NCI-H2196 (cell line): ENCODE results near the gene CITED4.
"Not testable (repeated sequence)": the region's sequence is repeated elsewhere in the genome, so short reads cannot be mapped to it uniquely, and the experiment has no call there.

Experiments used
- DNase-seq: peaks from one replicate; lab custom pipeline; 2025; ENCODE audit not compliant: unreplicated experiment; lab: John Stamatoyannopoulos, UW

Gene CITED4

DNA sequence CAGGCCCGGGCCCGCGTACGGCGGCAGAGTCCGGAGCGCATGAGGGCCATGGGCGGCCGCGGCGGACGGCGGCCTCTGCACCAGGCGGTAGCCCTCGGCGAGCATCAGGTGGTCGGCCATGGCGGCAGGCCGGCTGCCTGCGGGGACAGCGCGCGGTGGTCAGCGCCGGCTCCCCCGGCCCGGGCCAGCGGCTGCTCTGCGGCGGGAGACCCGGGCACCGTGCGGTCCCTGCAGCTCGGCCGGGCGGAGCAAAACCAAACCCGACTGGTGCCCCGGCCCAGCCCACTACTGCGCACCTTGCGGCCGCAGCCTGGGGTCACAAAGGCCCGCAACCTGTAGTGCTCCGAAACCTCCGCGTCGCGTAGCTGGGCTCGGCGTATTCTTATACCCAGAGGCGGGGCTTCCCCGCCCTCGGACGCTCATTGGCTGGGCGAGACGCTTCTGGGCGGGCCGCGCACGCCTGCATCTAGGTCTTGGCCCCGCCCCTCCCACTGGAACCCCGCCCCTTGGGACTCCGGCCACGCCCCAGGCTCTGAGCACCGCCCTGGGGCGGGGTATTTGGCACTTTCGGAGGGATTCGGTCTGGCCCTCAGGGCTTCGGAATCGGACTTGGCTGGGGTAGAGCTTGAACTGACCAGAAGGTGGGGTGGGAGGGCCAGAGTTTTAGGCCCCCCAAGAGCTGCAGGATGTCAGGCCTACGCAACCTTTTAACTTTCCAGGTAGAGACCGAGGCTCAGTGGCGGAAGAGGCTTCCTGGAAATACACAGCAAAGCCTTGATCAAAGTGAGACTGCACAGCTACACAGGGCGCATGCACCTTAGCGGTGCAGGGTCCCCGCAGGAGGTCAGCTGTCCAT lies at the start of gene CITED4:
TSS of gene CITED4 (minus strand) at position 356 of the 856 bp plus-strand sequence. CDS start at position 120, 236 bp downstream.
- DNase-seq: peak; percentile 96

DNA sequence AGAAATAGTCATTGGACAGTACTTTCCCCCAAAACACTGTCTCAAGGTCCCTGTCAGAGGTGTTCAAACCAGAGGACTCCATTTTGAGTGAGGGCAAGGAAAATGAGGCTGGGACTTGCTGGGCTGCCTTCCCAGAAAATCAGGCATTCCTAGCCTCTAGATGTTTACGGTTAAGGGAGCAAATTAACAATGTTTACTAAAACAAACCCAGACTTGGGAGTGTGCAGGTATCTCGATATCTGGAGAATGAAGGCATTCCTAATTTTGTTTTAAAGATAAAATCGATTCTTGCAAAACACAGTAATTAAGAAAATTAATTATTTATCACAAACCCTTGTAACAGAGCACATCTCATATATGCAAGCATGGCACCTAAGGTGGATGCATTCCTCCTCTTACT lies 48.9 kb upstream of the CITED4 start:
- DNase-seq: no peak

GRCh38 chr1:40909281-40909680 lies 47.1 kb upstream of the CITED4 start:
- DNase-seq: no peak

DNA sequence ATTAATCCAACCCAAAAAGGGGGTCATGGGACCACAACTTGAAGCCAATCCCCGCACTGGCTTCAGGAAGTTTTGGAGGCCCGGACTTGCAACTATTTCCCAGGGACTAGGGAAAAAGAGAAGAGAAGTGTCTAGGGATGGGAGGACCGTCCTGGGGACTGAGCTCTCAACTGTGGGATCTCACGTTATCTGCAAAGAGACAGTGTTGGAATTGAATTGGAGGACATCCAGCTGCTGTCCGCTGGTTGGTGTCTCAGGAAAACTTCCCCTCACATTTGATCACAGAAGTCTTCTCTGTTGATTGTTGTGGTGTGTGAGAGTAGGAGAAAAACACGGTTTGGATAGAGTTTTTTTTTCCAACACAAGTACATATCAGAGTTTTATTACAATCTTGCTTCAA lies 46.2 kb upstream of the CITED4 start:
- DNase-seq: no peak

GRCh38 chr1:40907899-40908298 lies 45.7 kb upstream of the CITED4 start:
- DNase-seq: no peak

GRCh38 chr1:40906781-40907400 lies 44.7 kb upstream of the CITED4 start:
- DNase-seq: no peak

- DNase-seq: no peak
Observed at GRCh38 chr1:40905061-40905460, 42.9 kb upstream of the CITED4 start.

- DNase-seq: no peak
Observed at GRCh38 chr1:40903106-40903505, 40.9 kb upstream of the CITED4 start.

DNA sequence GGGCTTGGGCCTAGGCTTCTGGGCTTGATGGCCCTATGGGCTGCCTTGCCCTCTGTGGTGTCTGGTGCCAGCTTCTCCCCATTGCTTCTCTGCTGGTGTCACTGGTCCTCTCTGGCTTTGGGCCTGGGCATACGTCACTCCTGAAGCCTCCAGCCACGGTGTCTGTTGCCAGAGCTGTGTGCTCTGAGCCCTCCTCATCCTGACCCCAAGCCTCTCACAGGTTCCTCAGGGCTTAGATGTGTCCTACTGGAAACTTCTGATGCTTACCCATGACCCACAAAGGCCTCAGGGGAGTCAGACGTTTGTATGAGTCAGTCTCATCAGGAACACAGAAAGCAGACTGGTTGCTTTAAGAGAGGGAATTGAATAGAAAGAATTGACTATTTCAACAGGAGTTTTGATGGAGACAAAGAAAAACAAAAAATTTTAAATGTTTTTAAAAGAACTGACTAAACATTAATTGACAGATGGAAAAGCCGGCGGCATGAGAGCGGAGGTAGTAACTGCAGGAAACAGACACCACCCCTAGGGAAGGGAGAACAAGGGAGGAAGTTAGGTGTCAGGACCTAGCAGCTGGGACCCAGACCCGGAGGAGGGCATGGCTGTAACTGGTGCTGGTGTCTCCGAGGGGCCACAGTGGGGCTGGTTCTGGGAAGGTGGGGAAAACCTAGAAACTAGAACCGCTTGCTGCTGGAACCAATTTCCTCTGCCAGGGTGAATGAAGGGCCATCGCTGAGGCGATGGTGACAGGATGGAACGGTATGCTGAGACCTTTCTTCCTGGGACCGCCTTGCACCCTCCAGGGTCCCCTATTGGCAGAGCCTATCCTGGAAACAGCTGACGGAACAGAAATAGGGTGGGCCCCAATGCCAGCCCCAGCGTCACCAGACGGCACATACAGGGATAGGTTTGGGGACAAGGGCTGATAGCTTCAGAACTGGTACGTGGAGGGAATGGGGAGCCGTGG lies 40.0 kb upstream of the CITED4 start:
- DNase-seq: no peak

GRCh38 chr1:40899230-40899870 lies 37.2 kb upstream of the CITED4 start:
- no peak for DNase-seq

DNA sequence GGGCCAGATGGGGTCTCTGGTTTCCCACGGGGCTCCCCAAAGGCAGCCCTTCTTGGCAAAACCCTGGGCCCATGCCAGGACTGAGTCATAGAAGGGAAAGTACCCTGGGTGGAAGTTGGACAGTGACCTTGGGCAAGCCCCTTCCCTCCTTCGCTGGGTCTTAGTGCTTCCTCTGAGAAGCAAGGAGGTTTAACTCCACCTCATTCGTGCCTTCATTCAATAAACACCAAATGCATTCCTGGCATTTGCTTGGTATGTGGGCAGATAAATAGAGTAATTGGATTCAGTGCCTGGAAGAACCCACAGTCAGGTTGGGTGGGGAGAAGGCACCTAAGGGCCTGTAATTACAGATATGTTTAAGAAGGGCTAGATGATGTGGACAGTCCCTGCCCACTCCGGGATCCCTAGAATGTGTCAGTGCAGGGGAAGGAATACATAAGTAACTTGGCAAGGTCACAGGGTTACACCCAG lies 36.3 kb upstream of the CITED4 start:
- no peak for DNase-seq

- DNase-seq: no peak
Observed at GRCh38 chr1:40897513-40897912, 35.4 kb upstream of the CITED4 start.

DNA sequence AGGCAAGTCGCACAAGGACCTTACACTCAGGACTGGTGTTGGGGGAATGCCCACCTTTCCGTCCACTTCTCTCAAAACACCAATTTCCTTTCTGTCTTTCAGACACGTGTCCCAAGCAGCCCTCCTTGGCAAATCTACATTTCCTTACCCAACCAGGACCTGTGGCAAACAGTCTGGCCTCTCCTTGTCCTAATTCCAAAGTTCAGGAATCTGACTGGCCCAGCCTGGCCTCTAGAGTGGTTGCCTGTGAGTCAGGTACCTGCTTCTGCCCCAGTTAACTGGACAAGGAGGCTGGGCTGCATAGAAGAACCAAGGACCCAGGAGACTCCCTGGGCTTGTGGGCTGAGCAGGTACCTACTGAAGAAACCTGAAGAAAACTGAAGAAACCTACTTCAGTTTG lies 34.3 kb upstream of the CITED4 start:
- no peak for DNase-seq

DNA sequence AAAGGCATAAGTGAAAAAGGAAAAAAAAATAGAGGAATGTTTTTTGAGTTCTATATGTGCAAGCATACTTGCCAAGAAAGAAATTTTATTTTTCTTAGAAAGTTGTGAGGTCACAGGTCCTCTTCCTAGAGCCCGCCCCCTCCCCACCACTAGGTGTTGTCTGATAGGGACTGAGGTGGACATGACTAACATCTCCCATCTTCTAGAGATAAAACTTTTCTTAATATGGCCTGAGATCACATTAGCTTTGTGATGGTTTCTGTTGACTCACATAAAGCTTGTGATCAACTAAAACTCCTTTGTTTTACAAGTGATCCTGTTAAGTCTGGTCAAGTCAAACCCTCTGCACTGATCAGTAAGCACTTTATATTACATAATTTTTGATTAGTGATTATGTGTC lies 33.4 kb upstream of the CITED4 start:
- DNase-seq: no peak

DNA sequence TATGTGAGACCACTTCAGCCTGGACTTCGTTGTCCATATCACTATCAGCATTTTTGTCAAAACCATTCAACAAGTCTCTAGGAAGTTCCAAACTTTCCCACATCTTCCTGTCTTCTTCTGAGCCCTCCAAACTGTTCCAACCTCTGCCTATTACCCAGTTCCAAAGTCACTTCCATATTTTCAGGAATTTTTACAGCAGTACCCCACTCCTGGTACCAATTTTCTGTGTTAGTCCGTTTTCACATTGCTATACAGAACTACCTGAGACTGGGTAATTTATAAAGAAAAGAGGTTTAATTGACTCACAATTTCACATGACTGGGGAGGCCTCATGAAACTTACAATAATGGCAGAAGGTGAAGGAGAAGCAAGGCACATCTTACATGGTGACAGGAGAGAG lies 32.7 kb upstream of the CITED4 start:
- DNase-seq: not testable (repeated sequence)

GRCh38 chr1:40894455-40894854 lies 32.3 kb upstream of the CITED4 start:
- no peak for DNase-seq

DNA sequence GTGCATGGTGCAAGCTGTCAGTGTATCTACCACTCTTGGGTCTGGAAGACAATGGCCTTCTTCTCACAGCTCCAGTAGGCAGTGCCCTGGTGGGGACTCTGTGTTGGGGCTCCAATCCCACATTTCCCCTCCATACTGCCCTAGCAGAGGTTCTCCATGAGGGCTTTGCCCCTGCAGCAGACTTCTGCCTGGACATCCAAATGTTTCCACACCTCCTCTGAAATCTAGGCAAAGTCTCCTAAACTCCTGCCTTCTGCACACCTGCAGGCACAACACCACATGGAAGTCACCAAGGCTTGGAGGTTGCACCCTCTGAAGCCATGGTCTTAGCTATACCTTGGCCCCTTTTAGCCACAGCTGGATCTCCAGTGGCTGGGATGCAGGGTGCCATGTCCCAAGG lies 31.8 kb upstream of the CITED4 start:
- no peak for DNase-seq

DNA sequence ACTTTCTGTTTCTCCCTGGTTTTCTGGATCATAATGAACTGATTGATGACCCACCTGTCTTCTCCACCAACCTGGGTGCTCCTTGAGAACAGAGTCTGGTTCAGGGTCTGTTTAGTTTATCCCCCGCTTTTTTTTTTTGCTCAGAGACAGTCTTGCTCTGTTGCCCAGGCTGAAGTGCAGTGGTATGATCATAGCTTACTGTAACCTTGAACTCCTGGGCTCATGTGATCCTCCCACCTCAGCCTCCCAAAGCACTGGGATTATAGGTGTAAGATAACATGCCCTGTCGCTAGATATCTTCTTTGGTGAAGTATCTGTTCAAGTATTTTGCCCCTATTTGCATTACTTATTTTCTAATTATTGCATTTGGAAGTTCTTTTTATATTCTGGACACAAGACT lies 30.2 kb upstream of the CITED4 start:
- no peak for DNase-seq

DNA sequence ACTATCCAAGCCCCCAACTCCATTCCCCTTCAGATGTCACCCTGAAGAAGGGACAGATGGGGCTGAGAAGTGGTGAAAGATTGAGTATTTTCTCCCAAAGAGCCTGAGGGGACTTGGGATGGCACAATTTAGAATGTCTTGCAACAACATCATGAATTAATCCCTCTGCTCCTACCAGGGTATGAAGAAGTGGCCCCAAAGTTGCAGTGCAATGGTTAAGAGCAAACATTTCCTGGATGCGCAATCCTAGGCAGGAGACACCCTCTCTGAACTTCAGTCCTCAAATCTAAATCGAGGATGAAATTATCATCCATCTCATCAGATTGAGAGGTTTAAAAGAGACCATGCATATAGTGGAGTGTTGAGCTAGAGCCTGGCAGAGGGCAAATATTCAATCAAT lies 28.6 kb upstream of the CITED4 start:
- no peak for DNase-seq

GRCh38 chr1:40887652-40888051 lies 25.5 kb upstream of the CITED4 start:
- no peak for DNase-seq

DNA sequence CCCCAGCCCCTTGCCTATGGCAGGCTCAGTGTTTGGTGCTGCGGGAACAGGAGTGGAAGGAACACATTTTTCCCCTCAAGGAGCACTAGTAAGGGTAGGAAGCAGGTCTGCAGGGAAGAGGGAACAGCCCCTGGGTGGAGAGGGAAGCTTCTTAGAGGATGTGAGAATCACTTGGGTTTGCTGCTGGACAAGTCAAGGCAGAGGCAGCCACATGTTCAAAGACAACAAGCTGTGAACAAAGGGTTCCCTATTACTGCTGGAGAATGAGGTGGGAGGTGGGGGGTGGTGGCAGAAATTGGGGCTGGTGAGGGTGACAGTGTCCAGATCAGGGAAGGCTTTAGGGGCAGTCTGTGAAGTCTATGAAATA lies 24.8 kb upstream of the CITED4 start:
- no peak for DNase-seq
